ENCODE data around the gene RETREG2. TPM values are rescaled to one million over a fixed set of nuclear protein-coding genes. Genes with fewer than 3 reads are reported as not detected.

Gene RETREG2
- total RNA-seq, 4 donors from 2014 or later = 37.8 to 226 (median 102) TPM

DNA sequence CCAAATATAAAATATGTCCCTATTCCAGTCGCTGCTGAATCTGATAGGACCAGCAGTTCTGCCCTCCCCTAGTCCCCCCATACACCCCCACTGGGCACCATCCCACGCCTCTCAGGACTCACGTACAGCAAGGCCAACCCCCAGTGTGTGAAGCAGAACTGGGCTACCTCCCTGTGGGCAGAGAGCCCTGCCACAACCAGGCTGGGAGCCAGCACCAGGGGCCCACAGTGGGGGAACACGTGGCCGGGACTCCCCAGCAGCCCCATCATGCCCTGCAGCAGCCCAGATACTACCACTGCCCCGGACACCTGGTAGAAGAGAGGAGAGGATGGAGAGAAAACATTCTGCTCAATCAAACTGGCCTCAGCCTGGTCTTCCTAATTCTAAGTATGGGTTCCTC lies 9.5 kb upstream of the RETREG2 start:
- intact Hi-C loops (cut with DNase I; ENCODE audit: low total_unique reads) (loop anchor here (10.0 kb wide), 1 partner anchor 56 kb away; the partner anchor contains the start of genes ANKZF1 and ATG9A), in situ Hi-C loops (cut with MboI; ENCODE audit: low pct_ligation_motif_present in 1 of 4, low pct_unique_long_range_greater_than_20kb in 1 of 4, low sequenced_read_pairs in 3 of 4) (loop anchor here in 2 of 4 donors (10.0 to 25.0 kb wide), 2 partner anchors 46 to 119 kb away; partner anchors contain the start of genes ABCB6 (in 1 of the 2) and DNAJB2 (in 1 of the 2))
- Histone ChIP-seq H3K4me1 (peaks cover 0 to 18% (median 0%) of the 10 kb centered on the region in 4 donors), H3K4me3 (no peak overlapping the region), H3K27me3 (no peaks in the 10 kb centered on the region), H3K36me3 (peaks cover 0 to 12% (median 3%) of the 10 kb centered on the region in 4 donors), H3K9me3 (no peaks in the 10 kb centered on the region), H3K27ac (no peak overlapping the region)
- TF ChIP-seq EP300 (IDR thresholded peaks at IDR 0.05; ENCODE audit: low read depth) (no peak), POLR2A (IDR thresholded peaks at IDR 0.05) (no peak), POLR2AphosphoS5 (IDR thresholded peaks at IDR 0.05) (no peak)
- TF ChIP-seq, protein P1, sequence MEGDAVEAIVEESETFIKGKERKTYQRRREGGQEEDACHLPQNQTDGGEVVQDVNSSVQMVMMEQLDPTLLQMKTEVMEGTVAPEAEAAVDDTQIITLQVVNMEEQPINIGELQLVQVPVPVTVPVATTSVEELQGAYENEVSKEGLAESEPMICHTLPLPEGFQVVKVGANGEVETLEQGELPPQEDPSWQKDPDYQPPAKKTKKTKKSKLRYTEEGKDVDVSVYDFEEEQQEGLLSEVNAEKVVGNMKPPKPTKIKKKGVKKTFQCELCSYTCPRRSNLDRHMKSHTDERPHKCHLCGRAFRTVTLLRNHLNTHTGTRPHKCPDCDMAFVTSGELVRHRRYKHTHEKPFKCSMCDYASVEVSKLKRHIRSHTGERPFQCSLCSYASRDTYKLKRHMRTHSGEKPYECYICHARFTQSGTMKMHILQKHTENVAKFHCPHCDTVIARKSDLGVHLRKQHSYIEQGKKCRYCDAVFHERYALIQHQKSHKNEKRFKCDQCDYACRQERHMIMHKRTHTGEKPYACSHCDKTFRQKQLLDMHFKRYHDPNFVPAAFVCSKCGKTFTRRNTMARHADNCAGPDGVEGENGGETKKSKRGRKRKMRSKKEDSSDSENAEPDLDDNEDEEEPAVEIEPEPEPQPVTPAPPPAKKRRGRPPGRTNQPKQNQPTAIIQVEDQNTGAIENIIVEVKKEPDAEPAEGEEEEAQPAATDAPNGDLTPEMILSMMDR (IDR thresholded peaks at IDR 0.05) = no peak
- 60 to 100% methylated on average over 1 to 4 of the region's 6 CpGs for WGBS, 2 donors (ENCODE audit: low coverage in 1 of 2)
- no peak for DNase-seq

DNA sequence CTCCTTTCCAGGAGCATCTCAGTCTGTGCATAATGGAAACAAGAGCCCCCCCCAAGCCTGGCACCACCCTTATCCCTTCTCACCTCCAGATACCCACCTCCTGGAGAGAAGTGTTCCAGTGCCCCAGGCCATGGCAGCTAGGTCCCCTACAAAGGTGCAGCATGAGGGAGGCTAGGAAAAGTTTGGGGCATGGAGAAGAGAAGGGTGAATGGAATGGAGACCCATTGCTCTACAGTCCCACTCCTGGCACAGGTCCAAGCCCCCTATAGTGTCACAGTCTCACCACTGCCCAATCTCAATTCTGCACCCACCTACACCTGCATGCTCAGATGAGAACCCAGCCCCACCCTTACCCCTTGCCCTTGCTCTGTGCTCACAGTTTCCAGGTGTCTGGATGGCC lies 9.1 kb upstream of the RETREG2 start:
- Histone ChIP-seq H3K4me3 (no peak overlapping the region), H3K27me3 (no peaks in the 10 kb centered on the region), H3K36me3 (peaks cover 0 to 16% (median 3%) of the 10 kb centered on the region in 4 donors), H3K4me1 (peaks cover 0 to 18% (median 0%) of the 10 kb centered on the region in 4 donors), H3K27ac (no peak overlapping the region), H3K9me3 (no peaks in the 10 kb centered on the region)
- intact Hi-C loops (cut with DNase I; ENCODE audit: low total_unique reads) (loop anchor here (10.0 kb wide), 1 partner anchor 56 kb away; the partner anchor contains the start of genes ANKZF1 and ATG9A), in situ Hi-C loops (cut with MboI; ENCODE audit: low pct_ligation_motif_present in 1 of 4, low pct_unique_long_range_greater_than_20kb in 1 of 4, low sequenced_read_pairs in 3 of 4) (loop anchor here in 2 of 4 donors (10.0 to 25.0 kb wide), 2 partner anchors 46 to 118 kb away; partner anchors contain the start of genes ABCB6 (in 1 of the 2) and DNAJB2 (in 1 of the 2))
- DNase-seq = no peak
- TF ChIP-seq POLR2AphosphoS5 (IDR thresholded peaks at IDR 0.05) (no peak), EP300 (IDR thresholded peaks at IDR 0.05; ENCODE audit: low read depth) (no peak), POLR2A (IDR thresholded peaks at IDR 0.05) (no peak)
- TF ChIP-seq, protein P1 (IDR thresholded peaks at IDR 0.05) = no peak

DNA sequence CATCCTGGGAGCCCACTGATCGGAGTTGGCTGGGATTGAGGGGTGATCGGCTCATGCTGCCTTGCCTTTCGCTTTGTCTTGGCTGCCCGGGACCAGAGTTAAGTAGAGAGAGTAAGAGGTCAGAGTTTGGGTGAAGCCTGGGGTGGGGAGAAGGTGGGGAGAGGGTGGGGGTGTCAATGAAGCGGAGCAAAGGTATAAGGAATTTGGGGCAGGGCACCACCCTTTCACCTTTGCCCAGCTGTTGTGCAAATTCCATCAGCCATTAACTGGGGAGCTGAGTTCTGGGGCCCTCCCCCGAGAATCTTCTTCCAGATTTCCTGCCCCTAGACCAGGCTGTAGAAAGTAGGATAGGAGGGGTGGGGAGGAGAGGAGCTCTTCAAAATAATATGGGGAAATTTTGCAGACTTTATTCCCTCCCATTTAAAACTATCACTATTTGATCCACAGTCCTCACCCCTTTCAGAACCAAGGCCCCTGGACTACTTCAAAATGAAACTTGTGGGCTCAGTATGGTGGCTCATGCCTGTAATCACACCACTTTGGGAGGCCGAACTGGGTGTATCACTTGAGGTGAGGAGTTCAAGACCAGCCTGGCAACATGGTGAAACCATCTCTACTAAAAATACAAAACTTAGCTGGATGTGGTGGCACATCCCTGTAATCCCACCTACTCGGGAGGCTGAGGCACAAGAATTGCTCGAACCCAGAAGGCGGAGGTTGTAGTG lies 8.0 kb upstream of the RETREG2 start, which contains the start of gene SLC23A3:
TSS of gene SLC23A3 (minus strand) at position 100 of the 725 bp plus-strand sequence. CDS start at position 55, 45 bp downstream.
- 79 to 80% methylated on average over 4 to 10 of the region's 10 CpGs for WGBS, 2 donors (ENCODE audit: low coverage in 1 of 2)
- no peaks in the 10 kb centered on the region for H3K9me3 ChIP-seq
- H3K27me3 ChIP-seq = no peaks in the 10 kb centered on the region
- peak; percentile 41 for DNase-seq
- TF ChIP-seq POLR2A (IDR thresholded peaks at IDR 0.05) = no peak
- TF ChIP-seq, protein P1 (IDR thresholded peaks at IDR 0.05) = no peak
- TF ChIP-seq EP300 (IDR thresholded peaks at IDR 0.05; ENCODE audit: low read depth) = no peak
- TF ChIP-seq POLR2AphosphoS5 (IDR thresholded peaks at IDR 0.05) = no peak
- H3K27ac ChIP-seq = peak within 1 kb of the TSS in 3 of 4 donors; percentile 61 to 79 (median 65)
- intact Hi-C loops (cut with DNase I; ENCODE audit: low total_unique reads) (loop anchor here (10.0 kb wide), 1 partner anchor 55 kb away; the partner anchor contains the start of genes ANKZF1 and ATG9A), in situ Hi-C loops (cut with MboI; ENCODE audit: low pct_ligation_motif_present in 1 of 4, low pct_unique_long_range_greater_than_20kb in 1 of 4, low sequenced_read_pairs in 3 of 4) (loop anchor here (5.0 to 25.0 kb wide), 4 partner anchors 37 to 125 kb away; partner anchors contain the start of genes ABCB6 (in 1 of the 4), DNAJB2 (in 1 of the 4) and ZFAND2B (in 1 of the 4))
- H3K4me3 ChIP-seq = no peak within 1 kb of the TSS
- H3K4me1 ChIP-seq = peaks cover 0 to 27% (median 5%) of the 10 kb centered on the region in 4 donors
- peaks cover 0 to 25% (median 7%) of the 10 kb centered on the region in 4 donors for H3K36me3 ChIP-seq

DNA sequence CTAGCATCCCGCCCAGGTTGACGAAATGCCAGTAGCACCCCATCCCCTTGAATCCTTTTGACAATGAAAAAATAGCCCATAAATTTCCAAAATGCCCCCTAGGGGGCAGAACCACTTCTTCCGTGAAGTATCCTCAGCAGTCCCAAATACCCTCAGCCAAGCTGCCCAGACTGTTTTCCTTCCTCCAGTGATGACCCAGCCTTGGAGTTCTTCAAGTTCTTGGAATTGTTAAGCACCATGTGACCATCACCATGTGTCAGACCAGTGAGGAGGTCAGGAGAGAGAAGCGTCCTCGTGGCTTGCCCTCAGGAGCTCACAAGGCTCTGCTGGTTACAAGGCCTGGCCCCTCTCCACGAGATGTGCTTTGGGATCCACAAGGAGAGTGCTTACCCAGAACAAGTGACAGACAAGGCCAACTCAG lies 6.8 kb upstream of the RETREG2 start:
- H3K27me3 ChIP-seq = no peaks in the 10 kb centered on the region

More for the DNA sequence above, 6.8 kb upstream of the RETREG2 start:
- no peaks in the 10 kb centered on the region for H3K9me3 ChIP-seq
- peaks cover 0 to 25% (median 7%) of the 10 kb centered on the region in 4 donors for H3K36me3 ChIP-seq
- in situ Hi-C loops (cut with MboI; ENCODE audit: low pct_ligation_motif_present in 1 of 4, low pct_unique_long_range_greater_than_20kb in 1 of 4, low sequenced_read_pairs in 3 of 4) (loop anchor here in 3 of 4 donors (5.0 to 25.0 kb wide), 3 partner anchors 36 to 124 kb away; partner anchors contain the start of genes DNAJB2 (in 1 of the 3) and ZFAND2B (in 1 of the 3)), intact Hi-C loops (cut with DNase I; ENCODE audit: low total_unique reads) (no loop called here)
- peak; percentile 38 for DNase-seq
- TF ChIP-seq EP300 (IDR thresholded peaks at IDR 0.05; ENCODE audit: low read depth) (no peak), POLR2AphosphoS5 (IDR thresholded peaks at IDR 0.05) (peak in 2 of 3 donors; percentile 28 to 37)
- TF ChIP-seq, protein P1 (IDR thresholded peaks at IDR 0.05) = peak; percentile 63 to 75 (median 69)
- 32% methylated on average over 6 of the region's 6 CpGs; no CpG with 5 or more reads in 1 of the 2 donors for WGBS, 2 donors (ENCODE audit: low coverage in 1 of 2)
- peak overlapping the region; percentile 43 to 79 (median 63) for H3K27ac ChIP-seq
- H3K4me3 ChIP-seq = no peak overlapping the region
- peaks cover 5 to 36% (median 14%) of the 10 kb centered on the region in 4 donors for H3K4me1 ChIP-seq

Measured in transverse colon (tissue), 4 donors.